HG03565 (cell line): Measurements from ENCODE around the gene CATSPER3.

Source experiments
- ATAC-seq: cut with Tn5 transposase; IDR thresholded peaks from one replicate; pipeline ENCODE4 v1.9.1; 2021; ENCODE audit warnings: mild to moderate bottlenecking, moderate library complexity; ENCODE audit not compliant: unreplicated experiment

Gene CATSPER3

DNA sequence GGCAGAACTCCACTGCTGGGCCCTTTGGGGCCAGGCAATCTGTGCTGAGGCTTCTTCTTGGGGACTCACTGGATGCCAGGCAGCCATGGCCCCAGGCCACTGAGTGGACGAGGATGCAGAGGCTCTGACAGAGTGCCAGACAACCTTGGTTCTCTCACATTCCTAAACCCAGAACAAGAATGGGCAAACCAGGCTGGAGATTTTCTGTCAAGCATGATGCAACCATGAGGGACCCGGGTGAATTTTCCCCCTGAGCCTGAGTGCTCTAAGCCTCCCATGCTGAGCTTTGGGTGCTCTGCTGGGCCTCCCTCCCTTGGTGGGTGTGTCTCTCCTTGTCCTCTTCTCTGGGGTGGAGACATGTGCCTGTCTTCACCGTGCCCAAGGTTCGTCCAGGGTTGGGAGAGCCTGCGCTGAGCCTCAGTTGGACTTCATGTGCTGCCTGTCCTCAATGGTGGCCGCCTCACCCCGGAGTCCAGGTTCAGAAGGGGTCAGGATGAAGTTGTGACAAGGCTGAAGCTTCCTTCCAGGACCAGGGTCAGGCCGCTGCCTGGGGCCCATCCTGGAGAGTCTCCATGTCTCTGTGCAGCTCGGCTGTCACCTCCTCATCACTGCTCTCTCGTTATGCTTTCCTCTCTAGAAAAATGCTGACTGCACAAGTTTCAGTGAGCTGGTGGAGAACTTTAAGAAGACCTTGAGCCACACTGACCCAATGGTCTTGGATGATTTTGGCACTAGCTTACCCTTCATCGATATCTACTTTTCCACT is 42.2 kb downstream of the CATSPER3 start:
- ATAC-seq: no peak

DNA sequence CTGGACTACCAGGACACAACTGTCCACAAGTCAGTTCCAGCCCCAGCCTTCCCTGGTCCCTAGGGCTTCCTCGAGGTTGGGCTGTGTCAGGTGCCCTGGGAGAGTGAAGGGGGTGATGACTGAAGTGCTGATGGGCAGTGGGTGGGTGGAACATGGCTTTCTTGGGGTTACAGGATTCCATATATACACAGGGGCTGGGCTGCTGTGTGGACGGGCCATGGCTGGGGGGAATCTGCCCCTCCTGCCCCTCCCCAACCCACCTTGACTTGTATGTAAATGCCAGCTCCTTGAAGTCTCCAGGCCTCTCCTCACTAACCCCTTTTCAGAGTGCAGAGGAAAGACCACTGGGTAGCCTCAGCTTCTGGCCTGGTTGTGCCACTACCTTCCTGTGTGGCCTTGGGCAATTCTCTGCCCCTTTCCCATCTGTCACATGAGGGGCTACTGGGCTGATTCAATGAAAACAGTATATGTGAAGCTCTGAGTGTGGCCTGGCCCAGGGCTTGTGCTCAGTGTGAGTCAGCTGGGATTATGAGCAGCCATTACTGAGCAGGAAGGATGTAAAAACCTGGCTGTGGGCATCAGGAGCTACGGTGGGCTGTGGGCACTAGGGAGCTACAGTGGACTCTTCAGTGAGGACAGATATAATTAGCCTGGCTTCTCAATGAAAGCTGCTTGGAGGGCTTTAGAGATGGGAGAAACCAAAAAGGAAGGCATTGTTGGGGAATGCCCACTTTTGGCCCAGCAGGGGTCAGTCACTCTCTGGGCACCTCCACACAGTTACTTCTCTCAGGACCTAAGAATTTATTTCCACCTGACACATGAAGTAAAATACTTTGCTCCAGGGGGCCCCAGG is 43.0 kb downstream of the CATSPER3 start:
- no peak for ATAC-seq

DNA sequence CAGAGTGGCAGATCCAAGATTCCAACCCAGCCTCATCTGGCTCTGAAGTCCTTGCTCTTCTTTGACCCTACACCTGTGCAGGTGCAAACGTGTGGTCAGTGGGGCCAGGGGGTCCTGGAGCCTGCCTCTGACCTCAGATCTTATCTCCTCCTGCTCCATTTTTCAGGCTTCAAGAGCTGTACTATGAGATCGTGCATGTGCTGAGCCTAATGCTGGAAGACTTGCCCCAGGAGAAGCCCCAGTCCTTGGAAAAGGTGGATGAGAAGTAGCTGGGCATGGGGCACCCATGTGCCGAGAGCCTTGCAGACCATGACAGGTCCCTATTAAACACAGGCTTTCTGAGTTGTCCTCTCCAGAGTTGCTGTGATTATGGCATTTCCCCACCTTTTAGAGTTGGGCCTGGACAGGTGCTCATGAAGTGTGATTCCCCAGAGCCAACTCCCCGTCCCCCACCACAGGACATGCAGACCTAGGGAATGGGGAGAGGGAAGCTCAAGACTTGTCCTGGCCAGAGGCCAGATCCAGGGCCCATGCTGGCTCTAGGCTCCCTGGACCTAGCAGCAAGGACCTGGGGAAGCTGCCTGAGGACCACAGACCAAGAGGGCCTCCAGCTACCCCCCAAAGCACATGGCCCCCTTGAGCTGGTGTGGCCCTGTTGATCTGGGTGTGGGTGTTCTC is 43.8 kb downstream of the CATSPER3 start:
- no peak for ATAC-seq

- no peak for ATAC-seq
Measured at GRCh38 chr5:135012033-135012588, 44.4 kb downstream of the CATSPER3 start.

- no peak for ATAC-seq
Measured at GRCh38 chr5:135012951-135013391, 45.3 kb downstream of the CATSPER3 start.

- no peak for ATAC-seq
Measured at GRCh38 chr5:135013445-135013844, 45.7 kb downstream of the CATSPER3 start.

DNA sequence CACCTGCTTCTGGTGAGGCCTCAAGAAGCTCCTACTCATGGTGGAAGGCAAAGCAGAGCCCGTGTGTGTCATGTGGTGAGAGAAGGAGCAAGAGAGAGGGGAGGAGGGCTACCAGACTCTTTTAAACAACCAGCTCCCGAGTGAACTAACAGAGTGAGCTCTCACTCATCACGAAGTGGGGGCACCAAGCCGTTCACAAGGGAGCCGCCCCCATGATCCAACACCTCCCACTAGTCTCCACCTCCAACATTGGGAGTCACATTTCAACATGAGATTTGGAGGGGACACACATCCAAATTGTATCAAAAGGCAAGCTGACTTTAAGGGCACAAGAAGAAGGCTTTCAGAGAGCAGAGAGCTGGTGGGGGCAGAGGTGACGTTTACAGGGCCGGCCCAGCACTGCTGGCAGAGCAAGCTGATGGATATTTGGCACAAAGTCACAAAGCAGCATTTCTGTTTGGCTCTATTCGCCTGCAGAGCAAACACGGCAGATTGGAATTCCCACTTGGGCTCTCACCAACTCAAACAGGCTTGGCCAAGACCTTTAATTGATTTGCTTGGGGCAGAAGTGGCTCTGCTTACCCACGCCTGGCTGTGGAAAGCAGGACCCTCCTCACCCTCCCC is 46.4 kb downstream of the CATSPER3 start:
- ATAC-seq: no peak

- no peak for ATAC-seq
Measured at GRCh38 chr5:135015942-135016341, 48.2 kb downstream of the CATSPER3 start.

DNA sequence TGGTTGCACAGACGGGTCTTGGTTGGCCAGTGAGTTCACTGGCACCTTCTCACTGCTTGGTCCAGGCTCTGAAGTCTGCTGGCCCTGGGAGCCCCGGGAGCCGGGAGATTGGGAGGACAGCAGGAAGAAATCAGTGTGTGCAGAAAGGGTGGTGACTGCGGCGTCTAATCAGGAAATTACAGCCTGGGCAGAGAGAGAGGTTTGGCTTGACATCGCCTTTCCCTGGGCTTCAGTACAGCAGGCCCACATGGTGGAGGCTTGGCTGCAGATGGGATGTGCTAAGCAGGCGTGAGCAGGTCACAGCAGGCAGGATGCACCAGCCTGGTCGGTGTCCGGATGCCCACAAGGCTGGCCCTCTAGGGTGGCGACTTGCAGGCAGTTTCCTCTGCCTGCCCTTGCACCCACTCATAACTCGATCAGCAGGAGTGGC is 49.2 kb downstream of the CATSPER3 start:
- no peak for ATAC-seq

DNA sequence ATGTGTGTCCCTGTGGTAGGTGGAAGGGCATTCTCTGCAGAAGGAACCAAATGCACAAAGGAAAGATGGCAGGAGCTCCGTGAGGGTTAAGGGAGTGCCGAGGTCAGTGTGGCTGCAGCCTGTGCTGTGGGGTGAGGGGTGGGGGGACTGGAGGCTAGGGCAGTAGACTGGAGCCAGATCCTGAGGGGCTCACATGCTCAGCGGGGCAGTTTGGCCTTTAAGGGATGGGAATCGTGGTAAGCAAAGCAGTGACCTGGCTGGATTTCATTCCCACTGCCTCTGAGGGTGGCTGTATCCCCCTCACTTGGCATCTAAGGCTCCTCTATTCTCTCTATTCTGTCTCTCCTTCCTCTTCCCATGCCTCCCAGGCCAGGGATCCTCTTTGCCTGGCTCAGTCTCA is 50.8 kb downstream of the CATSPER3 start:
- no peak for ATAC-seq

GRCh38 chr5:135019314-135019713 is 51.6 kb downstream of the CATSPER3 start:
- no peak for ATAC-seq

DNA sequence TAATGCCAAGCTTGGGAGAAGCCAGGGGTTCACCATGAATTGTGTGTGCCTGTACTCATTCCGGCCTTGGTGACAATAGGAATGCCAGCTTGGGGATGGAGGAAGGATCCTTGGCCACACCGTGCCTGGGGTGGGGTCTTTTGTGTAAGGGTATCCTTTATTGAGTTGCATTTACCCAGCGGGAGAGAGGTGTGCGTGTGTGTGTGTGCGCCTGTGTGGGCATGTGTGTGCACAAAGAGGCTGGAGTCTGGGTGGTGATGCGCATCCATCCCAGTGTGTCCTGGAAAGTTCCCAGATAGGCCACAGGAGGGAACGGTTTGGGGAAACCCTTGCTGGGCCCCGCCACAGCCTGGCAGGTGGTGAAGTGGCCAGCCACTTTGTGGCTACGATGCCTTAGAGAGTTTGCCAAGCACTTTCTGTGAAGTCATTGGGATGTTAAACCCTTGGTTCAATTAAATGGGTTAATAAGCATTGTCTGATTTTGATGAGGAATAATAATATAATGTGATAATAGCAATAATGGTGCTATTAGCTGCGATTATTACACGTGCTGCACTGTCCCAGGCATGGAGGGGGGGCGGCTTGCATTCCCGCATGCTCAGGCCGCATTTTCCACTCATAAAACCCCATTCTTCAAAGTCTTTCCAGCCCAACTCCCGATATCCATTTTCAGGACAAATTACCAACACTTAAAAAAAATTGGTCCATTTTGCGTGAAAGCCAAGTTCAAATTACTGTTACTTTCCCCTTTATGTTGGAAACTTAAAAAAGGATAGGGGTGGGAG is 52.6 kb downstream of the CATSPER3 start:
- no peak for ATAC-seq

DNA sequence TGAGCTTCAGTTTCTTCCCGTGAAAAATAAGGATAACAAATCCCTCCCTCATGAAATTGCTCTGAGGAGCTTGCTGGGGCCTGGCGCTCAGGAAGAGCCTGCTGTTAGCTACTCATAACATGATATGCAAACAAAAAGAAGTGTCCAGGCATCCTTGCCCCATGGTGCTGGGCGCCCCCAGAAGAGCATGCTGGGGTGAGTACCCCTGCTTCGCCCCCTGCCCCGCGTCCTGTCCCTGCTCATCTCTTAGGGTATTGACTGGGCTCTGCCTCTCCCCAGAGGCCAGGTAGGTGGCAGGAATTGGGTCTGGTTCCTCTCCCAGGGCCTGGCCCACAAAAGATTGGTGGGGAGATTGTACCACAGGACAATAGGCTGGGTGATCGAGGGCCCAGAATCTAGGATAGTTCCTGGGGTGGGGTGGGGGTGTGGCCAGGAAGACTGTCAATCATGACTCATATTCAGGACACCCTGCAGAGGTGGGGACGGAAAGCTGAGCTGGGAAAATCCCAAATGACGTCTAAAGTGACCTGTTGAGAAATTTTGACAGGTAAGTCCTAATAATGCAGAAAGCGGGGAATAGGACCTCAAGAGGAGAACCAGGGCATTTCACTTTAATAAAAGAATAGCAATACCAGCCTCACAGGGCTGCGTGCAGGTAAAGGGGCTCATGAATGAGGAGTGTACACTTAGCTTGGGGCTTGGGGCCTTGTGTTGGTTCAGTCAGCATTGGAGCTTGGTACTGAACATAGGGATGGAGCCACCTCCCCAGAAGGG is 57.4 kb downstream of the CATSPER3 start:
- ATAC-seq: no peak

DNA sequence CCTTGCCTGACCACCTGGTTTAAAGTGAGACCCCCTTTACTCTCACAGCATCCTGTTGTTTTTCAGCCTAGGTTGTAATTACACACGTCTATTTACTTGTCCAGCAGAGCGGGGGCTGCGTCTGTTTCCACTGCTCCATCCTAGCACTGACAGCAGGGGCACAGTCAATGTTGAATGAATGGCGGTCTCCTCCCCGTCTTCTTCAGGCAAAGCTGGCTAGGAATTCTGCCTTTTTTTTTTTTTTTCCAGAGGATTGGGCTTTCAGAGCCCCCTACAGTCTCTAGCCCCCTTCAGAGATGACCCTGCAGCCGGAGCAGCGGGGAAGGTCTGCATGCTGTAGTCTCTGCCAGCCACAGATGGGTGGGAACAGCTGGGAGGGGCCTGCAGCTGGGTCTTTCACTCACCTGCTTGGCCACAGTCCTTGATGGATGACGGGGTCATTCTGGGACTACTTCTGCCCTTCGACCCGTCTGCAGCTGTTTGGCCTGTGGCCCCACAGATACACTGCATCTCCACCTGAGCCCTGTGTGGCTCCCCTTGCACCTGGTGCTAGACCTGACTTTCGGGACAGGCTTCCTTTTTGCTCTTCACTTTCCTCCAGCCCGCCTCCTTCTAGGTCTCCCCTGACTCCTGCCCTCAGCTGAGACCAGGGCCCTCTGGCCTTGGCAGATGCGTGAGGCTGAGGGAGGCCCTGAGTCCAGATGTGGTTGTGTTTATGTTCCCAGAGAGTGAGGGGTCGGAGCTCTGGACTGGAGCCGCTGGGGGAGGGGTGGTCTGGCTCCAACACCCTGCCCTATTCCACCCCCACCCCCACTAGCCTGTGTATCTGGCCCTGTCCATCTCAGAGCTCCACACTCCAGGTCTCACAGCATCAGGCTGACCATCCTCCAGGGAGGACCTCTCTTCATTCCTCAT is 58.3 kb downstream of the CATSPER3 start:
- no peak for ATAC-seq

DNA sequence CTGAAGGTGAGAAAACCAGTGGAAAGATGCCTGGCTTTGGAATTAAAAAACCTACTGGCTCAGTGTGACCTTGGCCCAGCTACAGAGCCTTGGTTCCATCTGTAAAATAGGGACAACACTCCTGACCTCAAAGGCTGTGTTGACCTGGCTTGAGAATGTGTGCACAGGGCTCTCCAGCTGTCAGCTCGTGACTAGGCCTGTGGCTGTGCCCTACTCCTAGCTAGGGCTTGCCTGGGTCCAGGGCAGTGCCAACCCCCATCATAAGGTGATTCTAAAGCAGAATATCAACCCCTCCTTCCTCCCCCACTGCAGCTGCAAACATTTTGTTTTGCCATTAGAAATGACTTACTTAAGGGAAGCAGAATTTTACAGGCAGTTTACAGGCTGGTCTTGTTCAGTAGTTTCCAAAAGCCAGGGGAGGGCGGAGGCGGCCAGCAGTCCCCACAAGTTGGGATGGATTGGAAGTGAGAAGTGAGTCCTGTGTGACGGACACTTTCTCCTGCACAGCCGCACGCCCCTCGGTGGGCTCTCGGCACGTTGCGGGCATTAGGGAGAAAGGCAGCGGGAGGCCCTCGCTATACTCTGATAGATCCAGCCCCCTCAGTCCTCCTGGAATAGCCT is 59.0 kb downstream of the CATSPER3 start:
- no peak for ATAC-seq

- no peak for ATAC-seq
Measured at GRCh38 chr5:135027266-135027696, 59.6 kb downstream of the CATSPER3 start.
